Neural cell (in vitro differentiated cells): ENCODE measurements around the gene SLC2A2. TPM values are rescaled to one million over a fixed set of nuclear protein-coding genes. Genes with fewer than 3 reads are reported as not detected.

Experiments used
- H2AFZ ChIP-seq: fragments of 200-600, 300-800 bp; sonication (generic), shearing (Covaris generic); 2 replicates; pipeline ENCODE4 v1.6.0; 2014; ENCODE audit warnings: low read depth, mild to moderate bottlenecking, antibody characterized with exemption, low read length, moderate library complexity
- H3F3A ChIP-seq: fragments of 200-600 bp; shearing (Covaris generic); 2 replicates; pipeline ENCODE4 v1.6.1; 2016; ENCODE audit warnings: mild to moderate bottlenecking, moderate library complexity, mixed read lengths, antibody characterized with exemption, low read length; ENCODE audit not compliant: insufficient read depth, poor library complexity, severe bottlenecking
- H3K27ac ChIP-seq: fragments of 200-600, 300-800 bp; sonication (generic), shearing (Covaris generic); 2 replicates; pipeline ENCODE4 v1.5.1; 2014; ENCODE audit warnings: mild to moderate bottlenecking, low read length, moderate library complexity
- H3K27me3 ChIP-seq: fragments of 300-800, 200-600 bp; sonication (generic), shearing (Covaris generic); 2 replicates; pipeline ENCODE4 v1.6.0; 2014; ENCODE audit warnings: mild to moderate bottlenecking, low read depth, low read length, moderate library complexity; ENCODE audit not compliant: insufficient read depth
- H3K36me3 ChIP-seq: fragments of 300-800, 200-600 bp; sonication (generic), shearing (Covaris generic); 2 replicates; pipeline ENCODE4 v1.5.1; 2014; ENCODE audit warnings: mild to moderate bottlenecking, antibody characterized with exemption, low read length, moderate library complexity; ENCODE audit not compliant: insufficient read depth
- H3K4me2 ChIP-seq: fragments of 300-800, 200-600 bp; sonication (generic), shearing (Covaris generic); 2 replicates; pipeline ENCODE4 v1.6.0; 2014; ENCODE audit warnings: mild to moderate bottlenecking, low read length
- H3K4me3 ChIP-seq: fragments of 300-800, 200-600 bp; sonication (generic), shearing (Covaris generic); 2 replicates; pipeline ENCODE4 v1.5.1; 2014; ENCODE audit warnings: mild to moderate bottlenecking, low read length, moderate library complexity
- H3K79me2 ChIP-seq: fragments of 200-600 bp; shearing (Covaris generic); replicated peaks from 2 replicates; pipeline ENCODE4 v1.6.0; 2014; ENCODE audit warnings: mild to moderate bottlenecking, low read length, moderate library complexity; ENCODE audit not compliant: insufficient read depth
- H3K9ac ChIP-seq: fragments of 300-800, 200-600 bp; sonication (generic), shearing (Covaris generic); 2 replicates; pipeline ENCODE4 v1.6.1; 2016; ENCODE audit warnings: mild to moderate bottlenecking, low read length, mixed read lengths
- H3K9me2 ChIP-seq: fragments of 200-600 bp; shearing (Covaris generic); 2 replicates; pipeline ENCODE4 v1.6.1; 2016; ENCODE audit warnings: mild to moderate bottlenecking, low read length, mixed read lengths; ENCODE audit not compliant: insufficient read depth
- H3K9me3 ChIP-seq: fragments of 200-600, 300-800 bp; sonication (generic), shearing (Covaris generic); 2 replicates; pipeline ENCODE4 v1.6.1; 2016; ENCODE audit warnings: mild to moderate bottlenecking, mixed run types, low read length, moderate library complexity, mixed read lengths
- H4K20me1 ChIP-seq: fragments of 200-600 bp; shearing (Covaris generic); 2 replicates; pipeline ENCODE4 v1.6.1; 2016; ENCODE audit warnings: mild to moderate bottlenecking, mixed run types; ENCODE audit not compliant: insufficient read depth
- CTCF ChIP-seq: fragments of 450-650 bp; IDR thresholded peaks from 2 replicates; pipeline ENCODE4 v1.5.1; 2014; ENCODE audit warnings: antibody characterized with exemption, mild to moderate bottlenecking, moderate library complexity; ENCODE audit not compliant: poor library complexity, severe bottlenecking
- EP300 ChIP-seq: fragments of 450-650 bp; conservative IDR thresholded peaks from 2 replicates; pipeline ENCODE4 v1.6.1; 2014; ENCODE audit warnings: antibody characterized with exemption, mild to moderate bottlenecking, moderate library complexity; ENCODE audit not compliant: poor library complexity, severe bottlenecking
- EZH2 ChIP-seq: fragments of 200-600, 300-800 bp; shearing (Covaris generic), sonication (generic); IDR thresholded peaks from 2 replicates; pipeline ENCODE4 v1.6.1; 2014; ENCODE audit warnings: antibody characterized with exemption, low read length, borderline replicate concordance, mild to moderate bottlenecking; ENCODE audit not compliant: insufficient read depth, poor library complexity, severe bottlenecking
- MXI1 ChIP-seq: fragments of 450-650 bp; conservative IDR thresholded peaks from 2 replicates; pipeline ENCODE4 v1.6.1; 2014; ENCODE audit warnings: antibody characterized with exemption, mild to moderate bottlenecking; ENCODE audit not compliant: poor library complexity, severe bottlenecking
- POLR2AphosphoS5 ChIP-seq: IDR thresholded peaks from 2 replicates; pipeline ENCODE4 v1.6.1; 2012
- RAD21 ChIP-seq: fragments of 450-650 bp; conservative IDR thresholded peaks from 2 replicates; pipeline ENCODE4 v1.6.1; 2014; ENCODE audit warnings: antibody characterized with exemption, mild to moderate bottlenecking, moderate library complexity
- REST ChIP-seq: IDR thresholded peaks from 2 replicates; pipeline ENCODE4 v1.6.1; 2012; ENCODE audit warnings: borderline replicate concordance
- SMC3 ChIP-seq: fragments of 450-650 bp; conservative IDR thresholded peaks from 2 replicates; pipeline ENCODE4 v1.6.1; 2014; ENCODE audit warnings: antibody characterized with exemption, mild to moderate bottlenecking, moderate library complexity; ENCODE audit not compliant: poor library complexity
- TAF1 ChIP-seq: IDR thresholded peaks from 2 replicates; pipeline ENCODE4 v1.6.1; 2012; ENCODE audit warnings: low read depth
- polyA plus RNA-seq: library from polyadenylated mRNA; depleted of rRNA; stranded (reverse); fragments of >200 nt; gene quantifications from 2 replicates; pipeline ENCODE4 v1.2.3, GENCODE V29; 2014

Gene SLC2A2
- polyA plus RNA-seq, 1 donor from 2014 or later = not detected

- no peak for TF ChIP-seq POLR2AphosphoS5
Measured at GRCh38 chr3:170991664-170992063, 34.9 kb downstream of the SLC2A2 start (continued).

- H2AFZ ChIP-seq = no peak overlapping the region
- no peak overlapping the region for H3K9ac ChIP-seq
- no peaks in the 10 kb centered on the region for H3K36me3 ChIP-seq
- TF ChIP-seq EZH2 = no peak
- TF ChIP-seq RAD21 = no peak
- TF ChIP-seq POLR2AphosphoS5 = no peak
- TF ChIP-seq TAF1 = no peak
- TF ChIP-seq SMC3 = no peak
- TF ChIP-seq CTCF = no peak
- TF ChIP-seq MXI1 = no peak
- TF ChIP-seq REST = no peak
- TF ChIP-seq EP300 = no peak
- no peaks in the 10 kb centered on the region for H3K9me2 ChIP-seq
- H4K20me1 ChIP-seq = no peaks in the 10 kb centered on the region
- no peak overlapping the region for H3K4me3 ChIP-seq
- no peaks in the 10 kb centered on the region for H3F3A ChIP-seq
- H3K9me3 ChIP-seq = no peaks in the 10 kb centered on the region
- no peak overlapping the region for H3K4me2 ChIP-seq
- no peaks in the 10 kb centered on the region for H3K27me3 ChIP-seq
- H3K79me2 ChIP-seq = no peaks in the 10 kb centered on the region
- H3K27ac ChIP-seq = no peak overlapping the region
Measured at GRCh38 chr3:170989100-170989648, 37.3 kb downstream of the SLC2A2 start.

- TF ChIP-seq RAD21 = no peak
- no peaks in the 10 kb centered on the region for H4K20me1 ChIP-seq
Measured at GRCh38 chr3:170988378-170988777, 38.1 kb downstream of the SLC2A2 start.

More at GRCh38 chr3:170988378-170988777, 38.1 kb downstream of the SLC2A2 start:
- Histone ChIP-seq H3K9ac (no peak overlapping the region), H3K36me3 (no peaks in the 10 kb centered on the region), H3K4me2 (no peak overlapping the region), H3K79me2 (no peaks in the 10 kb centered on the region), H3K4me3 (no peak overlapping the region), H3K27ac (no peak overlapping the region), H2AFZ (no peak overlapping the region), H3K27me3 (no peaks in the 10 kb centered on the region), H3K9me2 (no peaks in the 10 kb centered on the region), H3K9me3 (peaks cover 3% of the 10 kb centered on the region), H3F3A (no peaks in the 10 kb centered on the region)
